Measurements from ENCODE around the gene CEP57.

GRCh38 chr11:95791709-95792033 is 1.4 kb downstream of the CEP57 start:
- TF ChIP-seq, protein P1, sequence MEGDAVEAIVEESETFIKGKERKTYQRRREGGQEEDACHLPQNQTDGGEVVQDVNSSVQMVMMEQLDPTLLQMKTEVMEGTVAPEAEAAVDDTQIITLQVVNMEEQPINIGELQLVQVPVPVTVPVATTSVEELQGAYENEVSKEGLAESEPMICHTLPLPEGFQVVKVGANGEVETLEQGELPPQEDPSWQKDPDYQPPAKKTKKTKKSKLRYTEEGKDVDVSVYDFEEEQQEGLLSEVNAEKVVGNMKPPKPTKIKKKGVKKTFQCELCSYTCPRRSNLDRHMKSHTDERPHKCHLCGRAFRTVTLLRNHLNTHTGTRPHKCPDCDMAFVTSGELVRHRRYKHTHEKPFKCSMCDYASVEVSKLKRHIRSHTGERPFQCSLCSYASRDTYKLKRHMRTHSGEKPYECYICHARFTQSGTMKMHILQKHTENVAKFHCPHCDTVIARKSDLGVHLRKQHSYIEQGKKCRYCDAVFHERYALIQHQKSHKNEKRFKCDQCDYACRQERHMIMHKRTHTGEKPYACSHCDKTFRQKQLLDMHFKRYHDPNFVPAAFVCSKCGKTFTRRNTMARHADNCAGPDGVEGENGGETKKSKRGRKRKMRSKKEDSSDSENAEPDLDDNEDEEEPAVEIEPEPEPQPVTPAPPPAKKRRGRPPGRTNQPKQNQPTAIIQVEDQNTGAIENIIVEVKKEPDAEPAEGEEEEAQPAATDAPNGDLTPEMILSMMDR (conservative IDR thresholded peaks at IDR 0.05): no peak
- no peak for TF ChIP-seq ZFX (IDR thresholded peaks at IDR 0.05)
